WTC11 (cell line): Measurements from ENCODE around the gene IQSEC1.

ENCODE experiments used
- ATF3 ChIP-seq: sonication (generic); formaldehyde crosslinking; conservative IDR thresholded peaks from 2 replicates; pipeline ENCODE4 v1.8.1; 2022; ENCODE audit warnings: mild to moderate bottlenecking, missing genetic modification reagents
- CTCF ChIP-seq: fragments of 200-600 bp; IDR thresholded peaks from 2 replicates; pipeline ENCODE4 v1.8.0; 2022; ENCODE audit warnings: antibody characterized with exemption
- ETV6 ChIP-seq: sonication (generic); formaldehyde crosslinking; IDR thresholded peaks from 2 replicates; pipeline ENCODE4 v1.8.1; 2022; ENCODE audit warnings: mild to moderate bottlenecking, missing genetic modification reagents
- FOXP1 ChIP-seq: sonication (generic); formaldehyde crosslinking; IDR thresholded peaks from 2 replicates; pipeline ENCODE4 v1.8.0; 2022; ENCODE audit warnings: missing genetic modification reagents, mild to moderate bottlenecking, moderate library complexity, borderline replicate concordance
- KAT7 ChIP-seq: sonication (generic); formaldehyde crosslinking; IDR thresholded peaks from 2 replicates; pipeline ENCODE4 v1.8.1; 2023; ENCODE audit warnings: missing genetic modification reagents, mild to moderate bottlenecking, borderline replicate concordance
- MAX ChIP-seq: sonication (generic); formaldehyde crosslinking; IDR thresholded peaks from 2 replicates; pipeline ENCODE4 v1.8.0; 2022; ENCODE audit warnings: mild to moderate bottlenecking, missing genetic modification reagents
- NFE2L1 ChIP-seq: sonication (generic); formaldehyde crosslinking; IDR thresholded peaks from 2 replicates; pipeline ENCODE4 v1.8.1; 2023; ENCODE audit warnings: missing genetic modification reagents
- NFYB ChIP-seq: sonication (generic); formaldehyde crosslinking; conservative IDR thresholded peaks from 2 replicates; pipeline ENCODE4 v1.8.0; 2022; ENCODE audit warnings: low read depth, missing genetic modification reagents
- NR2C2 ChIP-seq: sonication (generic); formaldehyde crosslinking; IDR thresholded peaks from 2 replicates; pipeline ENCODE4 v1.8.0; 2022; ENCODE audit warnings: mild to moderate bottlenecking, missing genetic modification reagents
- NR3C1 ChIP-seq: sonication (generic); formaldehyde crosslinking; conservative IDR thresholded peaks from 2 replicates; pipeline ENCODE4 v1.8.1; 2023; ENCODE audit warnings: low read depth, mild to moderate bottlenecking, missing genetic modification reagents
- TCF7 ChIP-seq: sonication (generic); formaldehyde crosslinking; IDR thresholded peaks from 2 replicates; pipeline ENCODE4 v1.8.0; 2022; ENCODE audit warnings: mild to moderate bottlenecking, low read depth, missing genetic modification reagents, moderate library complexity
- TEAD4 ChIP-seq: sonication (generic); formaldehyde crosslinking; IDR thresholded peaks from 2 replicates; pipeline ENCODE4 v1.8.0; 2022; ENCODE audit warnings: mild to moderate bottlenecking, missing genetic modification reagents
- USF2 ChIP-seq: sonication (generic); formaldehyde crosslinking; IDR thresholded peaks from 2 replicates; pipeline ENCODE4 v1.8.1; 2023; ENCODE audit warnings: mild to moderate bottlenecking, missing genetic modification reagents, moderate library complexity
- ZMAT4 ChIP-seq: fragments of 250-450 bp; sonication (Bioruptor Pico); IDR thresholded peaks from 2 replicates; pipeline ENCODE4 v1.9.0; 2021; ENCODE audit warnings: mild to moderate bottlenecking

- TF ChIP-seq CTCF: no peak
- TF ChIP-seq NR3C1 (CRISPR knock-in tag): no peak
- TF ChIP-seq ATF3 (CRISPR knock-in tag): no peak
- no peak for TF ChIP-seq NR2C2
- TF ChIP-seq FOXP1: no peak
- no peak for TF ChIP-seq ETV6
- no peak for TF ChIP-seq NFE2L1
- TF ChIP-seq TEAD4 (CRISPR knock-in tag): no peak
- TF ChIP-seq TCF7 (CRISPR knock-in tag): no peak
- TF ChIP-seq ZMAT4 (CRISPR knock-in tag): no peak
- TF ChIP-seq USF2 (CRISPR knock-in tag): no peak
- no peak for TF ChIP-seq NFYB (CRISPR knock-in tag)
- TF ChIP-seq KAT7: no peak
- TF ChIP-seq MAX (CRISPR knock-in tag): no peak
These were observed 42.3 kb upstream of the IQSEC1 start for GRCh38 chr3:13115576-13115910.
